ENCODE results near the gene RPS6KA5.

DNA sequence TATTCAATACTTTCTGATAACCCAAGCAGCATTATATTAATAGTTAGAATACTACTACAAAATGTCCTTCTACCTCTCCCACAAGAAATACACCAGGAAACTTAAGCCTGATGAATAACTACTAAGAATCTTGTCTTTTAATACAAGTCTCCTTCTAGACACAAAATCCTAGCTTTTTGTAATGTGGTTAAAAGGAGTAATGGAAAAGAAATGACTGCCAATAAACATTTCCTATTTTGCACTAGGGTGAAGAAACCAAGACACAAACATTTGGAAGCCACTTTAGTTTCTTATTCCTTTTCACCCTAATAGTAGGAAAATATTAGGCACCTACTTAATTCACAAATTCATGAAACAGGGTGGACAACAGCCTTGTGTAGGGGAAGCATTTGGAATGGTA is 192.9 kb downstream of the RPS6KA5 start:
- TF ChIP-seq, protein P1, sequence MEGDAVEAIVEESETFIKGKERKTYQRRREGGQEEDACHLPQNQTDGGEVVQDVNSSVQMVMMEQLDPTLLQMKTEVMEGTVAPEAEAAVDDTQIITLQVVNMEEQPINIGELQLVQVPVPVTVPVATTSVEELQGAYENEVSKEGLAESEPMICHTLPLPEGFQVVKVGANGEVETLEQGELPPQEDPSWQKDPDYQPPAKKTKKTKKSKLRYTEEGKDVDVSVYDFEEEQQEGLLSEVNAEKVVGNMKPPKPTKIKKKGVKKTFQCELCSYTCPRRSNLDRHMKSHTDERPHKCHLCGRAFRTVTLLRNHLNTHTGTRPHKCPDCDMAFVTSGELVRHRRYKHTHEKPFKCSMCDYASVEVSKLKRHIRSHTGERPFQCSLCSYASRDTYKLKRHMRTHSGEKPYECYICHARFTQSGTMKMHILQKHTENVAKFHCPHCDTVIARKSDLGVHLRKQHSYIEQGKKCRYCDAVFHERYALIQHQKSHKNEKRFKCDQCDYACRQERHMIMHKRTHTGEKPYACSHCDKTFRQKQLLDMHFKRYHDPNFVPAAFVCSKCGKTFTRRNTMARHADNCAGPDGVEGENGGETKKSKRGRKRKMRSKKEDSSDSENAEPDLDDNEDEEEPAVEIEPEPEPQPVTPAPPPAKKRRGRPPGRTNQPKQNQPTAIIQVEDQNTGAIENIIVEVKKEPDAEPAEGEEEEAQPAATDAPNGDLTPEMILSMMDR (IDR thresholded peaks at IDR 0.05) = no peak
- TF ChIP-seq POLR2A (IDR thresholded peaks at IDR 0.05) = no peak
